Measurements from ENCODE around the gene NUCB2. TPM values are rescaled to one million over a fixed set of nuclear protein-coding genes. Genes with fewer than 3 reads are reported as not detected.
"Not testable (repeated sequence)": the region's sequence is repeated elsewhere in the genome, so short reads cannot be mapped to it uniquely, and the experiment has no call there.

The NUCB2 gene
- total and polyA plus RNA-seq, 2 donors (not counting 1 experiment from before 2014, with no cell fraction given), result 164 to 176 TPM

- no peak overlapping the region for H3K27ac ChIP-seq (ENCODE audit: insufficient read depth, low read length)
- H4K20me1 ChIP-seq (ENCODE audit: control insufficient read depth, extremely low read depth, insufficient read depth, low read length), result no peaks in the 10 kb centered on the region
These were observed 45.4 kb upstream of the NUCB2 start for GRCh38 chr11:17230867-17231851.

GRCh38 chr11:17233101-17233500, 43.4 kb upstream of the NUCB2 start:
- no peak for TF ChIP-seq CTCF (conservative IDR thresholded peaks at IDR 0.05 in 1 of 2, IDR thresholded peaks at IDR 0.05 in 1 of 2; ENCODE audit: low read depth in 1 of 2, low read length in 2 of 2)
- no peak for TF ChIP-seq EZH2 (IDR thresholded peaks at IDR 0.05; ENCODE audit: low read length, missing control alignments)

More at GRCh38 chr11:17230867-17231851, 45.4 kb upstream of the NUCB2 start:
- H3K4me3 ChIP-seq (replicated peaks in 1 of 4; ENCODE audit: control extremely low read depth in 1 of 4, insufficient read depth in 1 of 4, low read depth in 3 of 4, low read length in 4 of 4), result no peak overlapping the region
- no peaks in the 10 kb centered on the region for H3K27me3 ChIP-seq (ENCODE audit: control insufficient read depth, insufficient read depth, low read length)
- TF ChIP-seq CTCF (conservative IDR thresholded peaks at IDR 0.05 in 1 of 2, IDR thresholded peaks at IDR 0.05 in 1 of 2; ENCODE audit: low read depth in 1 of 2, low read length in 2 of 2) (no peak), EZH2 (IDR thresholded peaks at IDR 0.05; ENCODE audit: low read length, missing control alignments) (no peak)
- H2AFZ ChIP-seq (ENCODE audit: low read length), result no peak overlapping the region
- no peaks in the 10 kb centered on the region for H3K36me3 ChIP-seq (ENCODE audit: control insufficient read depth, insufficient read depth, low read length)
- no peaks in the 10 kb centered on the region for H3K4me1 ChIP-seq (ENCODE audit: control insufficient read depth, extremely low read depth, insufficient read depth, low read length)
- H3K9ac ChIP-seq (ENCODE audit: insufficient read depth, low read length), result no peak overlapping the region
- no peak overlapping the region for H3K4me2 ChIP-seq (ENCODE audit: extremely low read depth, insufficient read depth, low read length)
- DNase-seq (ENCODE audit: low read depth in 2 of 2), result no peak
- no peaks in the 10 kb centered on the region for H3K9me3 ChIP-seq (ENCODE audit: control insufficient read depth, insufficient read depth, low read depth, low read length)
- H3K79me2 ChIP-seq (ENCODE audit: control insufficient read depth, insufficient read depth, low read length), result no peaks in the 10 kb centered on the region

GRCh38 chr11:17238377-17238776, 38.2 kb upstream of the NUCB2 start:
- H3K27me3 ChIP-seq (ENCODE audit: control insufficient read depth, insufficient read depth, low read length), result no peaks in the 10 kb centered on the region
- H3K4me3 ChIP-seq (replicated peaks in 1 of 4; ENCODE audit: control extremely low read depth in 1 of 4, insufficient read depth in 1 of 4, low read depth in 3 of 4, low read length in 4 of 4), result no peak overlapping the region
- no peak overlapping the region for H3K4me2 ChIP-seq (ENCODE audit: extremely low read depth, insufficient read depth, low read length)
- H3K9ac ChIP-seq (ENCODE audit: insufficient read depth, low read length), result no peak overlapping the region
- no peak for TF ChIP-seq EZH2 (IDR thresholded peaks at IDR 0.05; ENCODE audit: low read length, missing control alignments)
- no peak for TF ChIP-seq CTCF (conservative IDR thresholded peaks at IDR 0.05 in 1 of 2, IDR thresholded peaks at IDR 0.05 in 1 of 2; ENCODE audit: low read depth in 1 of 2, low read length in 2 of 2)
- H3K79me2 ChIP-seq (ENCODE audit: control insufficient read depth, insufficient read depth, low read length), result no peaks in the 10 kb centered on the region
- no peak overlapping the region for H3K27ac ChIP-seq (ENCODE audit: insufficient read depth, low read length)
- H4K20me1 ChIP-seq (ENCODE audit: control insufficient read depth, extremely low read depth, insufficient read depth, low read length), result no peaks in the 10 kb centered on the region
- no peak overlapping the region for H2AFZ ChIP-seq (ENCODE audit: low read length)
- H3K36me3 ChIP-seq (ENCODE audit: control insufficient read depth, insufficient read depth, low read length), result no peaks in the 10 kb centered on the region
- no peaks in the 10 kb centered on the region for H3K9me3 ChIP-seq (ENCODE audit: control insufficient read depth, insufficient read depth, low read depth, low read length)
- no peak for DNase-seq (ENCODE audit: low read depth in 2 of 2)
- H3K4me1 ChIP-seq (ENCODE audit: control insufficient read depth, extremely low read depth, insufficient read depth, low read length), result no peaks in the 10 kb centered on the region

More at GRCh38 chr11:17233101-17233500, 43.4 kb upstream of the NUCB2 start:
- no peaks in the 10 kb centered on the region for H4K20me1 ChIP-seq (ENCODE audit: control insufficient read depth, extremely low read depth, insufficient read depth, low read length)
- no peak for DNase-seq (ENCODE audit: low read depth in 2 of 2)
- H3K9me3 ChIP-seq (ENCODE audit: control insufficient read depth, insufficient read depth, low read depth, low read length), result no peaks in the 10 kb centered on the region
- H3K4me3 ChIP-seq (replicated peaks in 1 of 4; ENCODE audit: control extremely low read depth in 1 of 4, insufficient read depth in 1 of 4, low read depth in 3 of 4, low read length in 4 of 4), result no peak overlapping the region
- no peaks in the 10 kb centered on the region for H3K79me2 ChIP-seq (ENCODE audit: control insufficient read depth, insufficient read depth, low read length)
- no peaks in the 10 kb centered on the region for H3K4me1 ChIP-seq (ENCODE audit: control insufficient read depth, extremely low read depth, insufficient read depth, low read length)
- no peak overlapping the region for H2AFZ ChIP-seq (ENCODE audit: low read length)
- no peaks in the 10 kb centered on the region for H3K36me3 ChIP-seq (ENCODE audit: control insufficient read depth, insufficient read depth, low read length)
- H3K27ac ChIP-seq (ENCODE audit: insufficient read depth, low read length), result no peak overlapping the region
- no peak overlapping the region for H3K4me2 ChIP-seq (ENCODE audit: extremely low read depth, insufficient read depth, low read length)
- H3K9ac ChIP-seq (ENCODE audit: insufficient read depth, low read length), result no peak overlapping the region
- no peaks in the 10 kb centered on the region for H3K27me3 ChIP-seq (ENCODE audit: control insufficient read depth, insufficient read depth, low read length)

GRCh38 chr11:17239927-17240326, 36.6 kb upstream of the NUCB2 start:
- H2AFZ ChIP-seq (ENCODE audit: low read length); H3K4me3 ChIP-seq (replicated peaks in 1 of 4; ENCODE audit: control extremely low read depth in 1 of 4, insufficient read depth in 1 of 4, low read depth in 3 of 4, low read length in 4 of 4): not testable (repeated sequence)

More at GRCh38 chr11:17239927-17240326, 36.6 kb upstream of the NUCB2 start:
- not testable (repeated sequence) for H3K79me2 ChIP-seq (ENCODE audit: control insufficient read depth, insufficient read depth, low read length); H3K4me2 ChIP-seq (ENCODE audit: extremely low read depth, insufficient read depth, low read length); H3K4me1 ChIP-seq (ENCODE audit: control insufficient read depth, extremely low read depth, insufficient read depth, low read length); H4K20me1 ChIP-seq (ENCODE audit: control insufficient read depth, extremely low read depth, insufficient read depth, low read length); H3K9me3 ChIP-seq (ENCODE audit: control insufficient read depth, insufficient read depth, low read depth, low read length); H3K27ac ChIP-seq (ENCODE audit: insufficient read depth, low read length); H3K36me3 ChIP-seq (ENCODE audit: control insufficient read depth, insufficient read depth, low read length); DNase-seq (ENCODE audit: low read depth in 2 of 2); H3K27me3 ChIP-seq (ENCODE audit: control insufficient read depth, insufficient read depth, low read length); H3K9ac ChIP-seq (ENCODE audit: insufficient read depth, low read length)
